Activated gamma-delta T cell (primary cell): Measurements from ENCODE around the gene PDZD2.
"Not testable (repeated sequence)": the region's sequence is repeated elsewhere in the genome, so short reads cannot be mapped to it uniquely, and the experiment has no call there.

Experiments
- DNase-seq: peaks from one replicate; lab custom pipeline; 2025; lab: John Stamatoyannopoulos, UW

The PDZD2 gene

GRCh38 chr5:31691408-31691807, 52.5 kb downstream of the PDZD2 start:
- DNase-seq = not testable (repeated sequence)

DNA sequence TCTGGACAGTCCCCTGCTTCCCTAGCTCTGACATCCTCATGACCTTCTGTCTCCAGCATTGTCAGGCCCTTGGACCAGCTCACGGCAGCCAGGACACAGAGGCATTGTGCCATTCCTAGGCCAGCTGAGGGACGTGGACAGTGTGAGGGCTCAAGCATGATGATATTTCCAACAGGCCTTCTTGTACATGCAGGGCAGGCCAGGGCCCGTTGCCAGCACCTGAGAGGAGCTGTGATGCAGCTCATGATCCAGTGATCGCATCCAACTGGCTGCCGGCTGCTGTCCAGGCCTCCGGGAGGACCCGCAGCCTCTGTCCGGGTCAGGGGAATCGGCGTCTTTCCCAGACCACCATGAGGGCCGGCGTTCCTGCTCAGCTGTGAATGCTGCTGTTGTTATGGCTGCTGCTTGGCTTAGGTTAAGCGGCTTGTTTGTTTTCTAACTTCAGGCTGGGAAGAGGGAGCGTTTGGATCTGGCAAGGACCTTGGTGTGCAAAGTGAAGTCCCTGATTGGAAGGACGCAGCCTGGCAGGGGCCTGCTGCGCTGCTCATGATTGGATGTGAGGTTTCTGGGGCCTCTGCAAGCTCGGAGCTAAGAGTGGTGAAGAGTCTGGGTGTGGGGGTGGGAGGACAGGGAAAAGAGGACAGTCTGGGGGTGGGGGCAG, 53.8 kb downstream of the PDZD2 start:
- DNase-seq = no peak

DNA sequence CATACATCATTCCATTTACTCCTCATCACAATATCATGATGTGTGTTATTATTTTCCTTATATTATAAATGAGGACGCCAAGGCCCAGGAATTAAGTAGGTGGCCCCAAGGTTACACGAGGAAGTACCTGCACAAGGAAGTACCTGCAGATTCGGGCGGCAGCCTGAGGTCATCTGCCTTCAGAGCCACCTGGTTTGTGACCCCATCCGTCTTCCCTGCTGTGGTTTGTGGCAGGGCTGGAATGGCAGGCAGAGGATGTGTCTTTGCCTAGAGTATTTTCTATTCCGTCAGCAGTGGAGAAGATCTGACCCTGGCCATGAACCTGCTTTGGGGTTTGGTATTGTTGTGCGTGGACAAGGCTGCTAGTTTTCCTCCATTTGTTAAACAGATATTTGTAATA, 59.7 kb downstream of the PDZD2 start:
- no peak for DNase-seq

DNA sequence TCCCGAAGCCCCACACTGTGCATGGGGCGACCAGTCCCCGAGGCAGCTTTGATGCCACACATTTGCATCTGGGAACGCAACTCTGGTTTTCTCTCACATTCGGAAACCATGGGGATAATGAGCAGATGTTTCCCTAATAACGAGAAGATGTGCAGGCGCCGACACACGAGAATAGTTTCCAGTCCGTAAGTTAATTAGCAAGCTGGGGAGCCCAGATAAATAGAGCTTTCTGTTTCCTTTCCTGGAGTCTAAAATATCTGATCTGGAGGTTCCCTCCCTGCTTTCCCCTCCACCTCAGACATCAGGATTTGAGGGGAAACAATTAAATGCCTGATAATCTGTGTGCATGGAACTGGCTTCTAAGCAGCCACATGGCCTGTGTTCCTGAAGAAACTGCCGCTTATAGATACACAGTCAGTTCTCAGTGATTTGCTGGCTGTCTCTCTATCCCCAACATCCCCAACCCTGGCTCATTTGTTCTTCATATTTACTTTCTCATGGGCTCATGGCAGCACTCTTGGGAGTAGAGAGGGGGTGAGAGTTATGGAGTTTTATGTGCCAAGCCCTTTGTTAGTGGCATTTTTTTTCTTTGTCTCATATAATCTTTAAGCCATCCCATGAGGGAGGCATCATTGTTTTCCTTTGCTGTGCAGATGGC, 62.8 kb downstream of the PDZD2 start:
- DNase-seq = no peak

DNA sequence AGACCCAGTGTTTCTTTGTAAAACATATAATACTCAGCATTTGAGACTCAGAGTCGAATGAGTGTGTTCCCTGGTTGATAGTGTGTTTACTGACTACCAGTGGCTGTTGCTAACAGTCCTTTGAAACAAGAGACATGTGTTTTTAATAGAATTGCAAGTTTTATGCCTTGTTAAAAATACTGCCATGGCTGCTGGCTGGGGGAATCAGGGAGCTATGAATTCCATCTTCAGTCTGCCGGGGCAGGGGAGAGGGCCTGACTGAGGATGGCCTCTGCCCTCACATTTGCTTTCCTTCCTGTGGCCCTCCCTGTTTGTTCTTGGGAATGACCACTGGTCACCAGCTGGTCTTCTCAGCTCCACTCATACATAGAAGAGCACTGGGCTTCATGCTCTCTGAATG, 63.8 kb downstream of the PDZD2 start:
- DNase-seq = no peak

- DNase-seq = no peak
Measured at GRCh38 chr5:31703757-31704156, 64.8 kb downstream of the PDZD2 start.

GRCh38 chr5:31706186-31706585, 67.3 kb downstream of the PDZD2 start:
- no peak for DNase-seq

- DNase-seq = no peak
Measured at GRCh38 chr5:31707329-31707728, 68.4 kb downstream of the PDZD2 start.

DNA sequence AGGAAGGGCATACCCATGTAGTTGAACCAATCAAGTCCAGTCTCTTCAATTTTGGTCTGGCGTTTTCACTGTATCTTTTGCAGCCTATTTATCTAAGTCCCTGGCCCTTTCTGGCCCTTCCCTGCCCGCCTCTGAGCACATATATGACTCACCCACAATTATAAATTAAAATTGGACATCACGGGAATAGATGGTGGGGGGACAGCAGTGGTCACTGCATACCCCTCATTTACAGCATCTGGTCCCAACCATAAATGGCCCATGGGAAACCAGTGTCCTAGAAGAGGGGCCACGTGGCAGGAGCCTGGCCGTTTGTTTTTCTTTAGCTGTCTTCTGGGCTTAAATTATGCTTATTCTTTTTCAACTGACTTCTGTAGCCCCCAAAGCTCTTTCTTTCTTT, 69.2 kb downstream of the PDZD2 start:
- DNase-seq = no peak

DNA sequence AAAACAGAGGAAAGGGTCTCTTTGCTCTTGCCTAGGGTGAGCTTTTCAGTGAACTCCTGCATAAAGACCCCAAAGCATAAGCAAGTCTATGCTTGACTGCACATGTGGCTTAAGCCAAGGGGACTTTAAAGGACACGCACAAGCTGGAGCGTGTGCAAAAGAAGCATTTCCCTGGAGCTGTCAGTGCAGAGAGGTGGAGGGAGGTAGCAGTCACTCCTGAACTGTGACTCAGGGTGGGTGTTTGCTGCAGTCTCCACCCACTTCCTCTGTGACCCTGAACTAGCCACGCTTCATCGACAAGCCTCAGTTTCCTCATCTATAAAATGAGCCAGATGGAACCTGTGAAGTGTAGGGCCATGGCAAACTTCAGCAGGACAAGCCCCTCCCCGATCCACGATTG, 72.4 kb downstream of the PDZD2 start:
- no peak for DNase-seq

DNA sequence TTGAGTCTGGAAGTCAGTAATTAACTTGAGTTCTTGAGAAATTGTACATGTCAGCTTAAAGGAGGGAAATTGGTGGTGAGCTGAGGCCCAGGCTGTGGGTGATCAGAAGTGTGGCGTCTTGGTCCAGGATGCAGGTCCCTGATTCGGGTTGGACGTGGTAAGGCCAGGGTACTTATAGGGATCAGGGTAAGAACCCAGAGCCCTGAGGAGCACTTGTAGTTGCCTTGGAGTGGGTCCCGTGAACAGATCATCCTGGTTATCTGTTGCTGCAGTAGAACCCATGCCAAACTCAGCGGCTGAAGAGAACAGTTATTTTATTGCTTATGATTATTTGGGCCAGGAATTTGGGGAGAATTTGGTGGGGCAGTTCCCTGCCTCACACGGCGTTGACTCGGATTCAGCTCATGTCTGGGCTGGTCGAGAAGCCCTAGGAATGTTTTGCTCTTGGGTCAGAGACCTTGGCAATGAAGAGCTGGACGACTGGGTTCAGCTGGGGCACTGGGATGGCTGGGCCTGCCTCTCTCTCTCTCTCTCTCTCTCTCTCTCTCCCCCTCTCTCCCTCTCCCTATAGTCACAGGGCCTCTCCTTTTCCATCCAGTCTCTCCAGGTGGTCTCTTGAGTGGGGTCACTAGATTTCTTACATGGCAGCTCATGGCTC, 73.1 kb downstream of the PDZD2 start:
- DNase-seq = no peak

GRCh38 chr5:31717561-31717960, 78.6 kb downstream of the PDZD2 start:
- no peak for DNase-seq

DNA sequence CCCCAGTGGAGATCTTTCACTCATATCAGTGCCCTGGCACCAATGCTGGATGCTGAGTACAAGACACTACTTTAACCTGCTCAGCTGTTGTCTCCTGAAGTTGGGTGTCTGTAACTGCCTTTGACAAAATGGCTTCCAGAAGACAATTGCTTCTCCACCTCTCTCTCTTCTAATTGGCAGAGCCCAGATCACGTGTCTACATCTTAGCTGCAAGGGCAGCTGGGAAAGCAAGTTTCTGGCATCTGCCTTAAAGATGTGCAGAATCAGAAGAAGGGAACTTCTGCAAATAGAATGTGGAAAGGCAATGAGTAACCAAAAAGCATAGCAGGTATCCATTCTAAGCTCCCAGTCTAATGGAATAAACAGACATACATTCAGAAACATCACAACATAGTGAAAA, 81.1 kb downstream of the PDZD2 start:
- no peak for DNase-seq

GRCh38 chr5:31720811-31721345, 81.9 kb downstream of the PDZD2 start:
- no peak for DNase-seq

GRCh38 chr5:31722111-31722510, 83.2 kb downstream of the PDZD2 start:
- no peak for DNase-seq

GRCh38 chr5:31725996-31726395, 87.1 kb downstream of the PDZD2 start:
- no peak for DNase-seq

DNA sequence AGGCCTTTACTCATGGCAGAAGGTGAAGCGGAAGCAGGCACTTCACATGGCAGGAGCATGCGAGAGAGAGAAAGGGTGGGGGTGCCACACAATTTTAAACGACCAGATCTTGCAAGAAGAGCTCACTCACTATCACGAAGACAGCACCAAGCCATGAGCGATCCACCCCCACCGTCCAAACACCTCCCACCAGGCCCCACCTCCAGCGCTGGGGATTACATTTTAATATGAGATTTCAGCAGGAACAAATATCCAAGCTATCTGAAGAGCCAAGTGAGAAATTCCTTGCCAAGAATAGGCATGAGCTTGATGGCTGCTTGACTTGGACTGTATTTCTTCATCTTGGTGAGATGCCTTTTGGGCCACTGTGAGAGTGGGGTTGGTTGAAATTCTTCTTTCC, 88.0 kb downstream of the PDZD2 start:
- DNase-seq = no peak

GRCh38 chr5:31728039-31728438, 89.1 kb downstream of the PDZD2 start:
- no peak for DNase-seq

- DNase-seq = not testable (repeated sequence)
Measured at GRCh38 chr5:31728806-31729205, 89.9 kb downstream of the PDZD2 start.

DNA sequence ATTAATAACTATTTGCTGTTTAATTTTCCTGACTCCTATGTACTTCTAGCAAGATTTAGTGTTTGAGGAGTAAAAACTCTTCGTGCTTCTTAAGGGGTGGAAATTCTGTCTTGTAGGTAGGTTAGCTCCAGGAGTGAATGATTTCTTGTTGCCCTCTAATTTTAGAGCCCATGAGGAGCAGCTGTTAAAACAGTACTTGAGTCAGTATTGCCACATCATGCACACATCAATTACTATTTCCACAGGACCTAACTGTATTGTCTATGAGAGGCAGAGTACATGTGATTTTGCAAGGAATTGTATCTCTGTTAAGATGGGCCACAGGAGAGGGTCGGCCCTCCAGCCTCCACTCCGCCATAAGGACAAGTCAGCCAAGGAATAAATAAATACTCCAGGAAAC, 91.2 kb downstream of the PDZD2 start:
- DNase-seq = no peak

GRCh38 chr5:31731016-31731415, 92.1 kb downstream of the PDZD2 start:
- DNase-seq = no peak

DNA sequence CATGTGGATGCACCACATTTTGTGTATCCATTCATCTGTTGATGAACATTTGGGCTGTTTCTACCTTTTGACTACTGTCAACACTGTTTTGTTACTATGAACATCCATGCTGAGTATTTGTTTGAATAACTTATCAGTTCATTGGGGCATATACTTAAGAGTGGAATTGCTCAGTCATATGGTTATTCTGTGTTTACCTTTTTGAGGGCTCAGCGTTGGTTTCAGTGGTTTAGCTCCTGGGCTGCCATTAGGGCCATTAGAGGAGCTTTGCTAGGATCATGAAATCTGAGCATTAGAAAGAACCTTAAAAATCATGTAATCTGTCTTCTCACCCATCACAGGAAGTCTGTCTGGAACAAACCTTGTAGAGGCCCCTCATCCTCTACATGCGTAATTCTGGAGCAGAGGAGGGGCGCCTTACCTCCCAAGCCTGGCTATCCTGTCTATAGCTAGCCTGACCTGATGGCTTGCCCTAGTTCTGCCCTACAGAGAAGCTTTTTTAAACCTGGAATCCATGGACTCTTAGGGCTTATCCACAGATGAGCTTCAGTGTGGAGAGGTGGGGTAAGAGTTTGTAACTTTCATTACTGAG, 92.9 kb downstream of the PDZD2 start:
- DNase-seq = no peak

GRCh38 chr5:31732821-31733220, 93.9 kb downstream of the PDZD2 start:
- not testable (repeated sequence) for DNase-seq
